Lower leg skin (tissue), 4 donors: Measurements from ENCODE around the gene LGI4. TPM values are rescaled to one million over a fixed set of nuclear protein-coding genes. Genes with fewer than 3 reads are reported as not detected.

ENCODE experiments used
- DNase-seq, 2 donors: peaks; one replicate each; pipeline ENCODE4 v3.0.0-alpha.2; 2019; ENCODE audit warnings: low spot score in 2 of 2
- H3K4me3 ChIP-seq: fragments of 200-600 bp; sonication (generic); 2 replicates; pipeline ENCODE4 v1.5.1; 2017; ENCODE audit warnings: mild to moderate bottlenecking, low read depth; ENCODE audit not compliant: poor library complexity, severe bottlenecking
- POLR2A ChIP-seq, 2 donors: fragments of 450-650 bp; IDR thresholded peaks; one replicate each; pipeline ENCODE4 v1.6.1; 2016 to 2017; ENCODE audit warnings: antibody characterized with exemption in 2 of 2, mild to moderate bottlenecking in 1 of 2, moderate library complexity in 1 of 2
- WGBS, 2 donors: methylation state at CpG; one replicate each; pipeline ENCODE4 v1.1.5; 2018; 5-methylcytosine and 5-hydroxymethylcytosine counted together
- intact Hi-C: fragments of 100-400 bp; cut with DNase I; formaldehyde crosslinking; loops from one replicate; pipeline ENCODE4 v1.15.0; 2023; ENCODE audit warnings: low total_unique reads
- total RNA-seq, 4 donors: library from RNA; depleted of rRNA; stranded (reverse); fragments of >200 nt; gene quantifications; one replicate each; pipeline ENCODE4 v1.1.0, GENCODE V29; 2016
- TF ChIP-seq, protein P1 (sequence below), 3 donors: fragments of 450-650 bp; IDR thresholded peaks; one replicate each; pipeline ENCODE4 v1.5.1; 2016; ENCODE audit warnings: antibody characterized with exemption in 3 of 3, mild to moderate bottlenecking in 3 of 3, moderate library complexity in 2 of 3

LGI4 gene
- total RNA-seq, 4 donors from 2014 or later = 4.3 to 19.4 (median 8.9) TPM

GRCh38 chr19:35159606-35160005 lies 24.7 kb upstream of the LGI4 start:
- intact Hi-C loops = no loop called here
- H3K4me3 ChIP-seq = no peak overlapping the region
- 88% methylated on average over 8 of the region's 8 CpGs for WGBS, 2 donors
- DNase-seq = no peak
- TF ChIP-seq, protein P1, sequence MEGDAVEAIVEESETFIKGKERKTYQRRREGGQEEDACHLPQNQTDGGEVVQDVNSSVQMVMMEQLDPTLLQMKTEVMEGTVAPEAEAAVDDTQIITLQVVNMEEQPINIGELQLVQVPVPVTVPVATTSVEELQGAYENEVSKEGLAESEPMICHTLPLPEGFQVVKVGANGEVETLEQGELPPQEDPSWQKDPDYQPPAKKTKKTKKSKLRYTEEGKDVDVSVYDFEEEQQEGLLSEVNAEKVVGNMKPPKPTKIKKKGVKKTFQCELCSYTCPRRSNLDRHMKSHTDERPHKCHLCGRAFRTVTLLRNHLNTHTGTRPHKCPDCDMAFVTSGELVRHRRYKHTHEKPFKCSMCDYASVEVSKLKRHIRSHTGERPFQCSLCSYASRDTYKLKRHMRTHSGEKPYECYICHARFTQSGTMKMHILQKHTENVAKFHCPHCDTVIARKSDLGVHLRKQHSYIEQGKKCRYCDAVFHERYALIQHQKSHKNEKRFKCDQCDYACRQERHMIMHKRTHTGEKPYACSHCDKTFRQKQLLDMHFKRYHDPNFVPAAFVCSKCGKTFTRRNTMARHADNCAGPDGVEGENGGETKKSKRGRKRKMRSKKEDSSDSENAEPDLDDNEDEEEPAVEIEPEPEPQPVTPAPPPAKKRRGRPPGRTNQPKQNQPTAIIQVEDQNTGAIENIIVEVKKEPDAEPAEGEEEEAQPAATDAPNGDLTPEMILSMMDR (IDR thresholded peaks at IDR 0.05) = no peak
- TF ChIP-seq POLR2A (IDR thresholded peaks at IDR 0.05) = no peak

DNA sequence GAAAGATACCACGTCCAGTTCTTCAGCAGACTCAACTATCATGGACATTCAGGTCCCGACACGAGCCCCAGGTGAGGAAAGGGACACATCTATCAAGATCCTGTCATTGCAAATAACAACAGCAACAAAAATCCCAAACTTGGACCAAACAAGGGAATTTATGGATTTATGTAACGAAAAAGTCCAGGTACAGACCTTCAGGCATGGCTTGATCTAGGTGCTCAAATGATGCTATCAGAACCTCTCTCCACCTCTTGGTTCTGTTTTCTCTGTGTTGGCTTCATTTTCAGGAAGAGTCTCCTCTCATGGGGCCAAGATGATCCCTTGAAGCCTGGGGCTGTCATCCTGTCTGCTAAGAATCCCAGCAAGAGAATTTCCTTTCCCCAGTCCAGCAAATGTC lies 22.6 kb upstream of the LGI4 start:
- WGBS, 2 donors = 95 to 98% methylated on average over 4 of the region's 4 CpGs
- no peak for DNase-seq
- no peak overlapping the region for H3K4me3 ChIP-seq
- TF ChIP-seq, protein P1 (IDR thresholded peaks at IDR 0.05) = no peak
- no peak for TF ChIP-seq POLR2A (IDR thresholded peaks at IDR 0.05)
- intact Hi-C loops = no loop called here

DNA sequence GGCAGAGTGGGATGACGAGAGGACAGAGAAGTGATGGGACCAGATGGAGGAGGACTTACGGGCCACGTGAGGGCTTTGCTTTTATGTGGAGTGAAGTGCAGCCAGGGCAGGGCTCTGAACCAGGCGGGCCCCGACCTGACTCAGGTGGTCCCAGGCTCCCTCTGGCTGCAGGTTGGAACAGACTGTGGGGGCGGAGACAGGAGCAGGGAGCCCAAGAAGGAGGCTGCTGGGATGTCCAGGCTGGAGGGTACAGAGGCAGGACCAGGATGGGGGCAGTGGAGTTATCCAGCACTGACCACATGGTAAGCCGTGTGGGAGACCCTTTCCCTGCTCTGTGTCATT lies 21.8 kb upstream of the LGI4 start:
- WGBS, 2 donors = 81 to 90% methylated on average over 7 of the region's 7 CpGs
- no peak overlapping the region for H3K4me3 ChIP-seq
- no peak for DNase-seq
- intact Hi-C loops = no loop called here
- TF ChIP-seq, protein P1 (IDR thresholded peaks at IDR 0.05) = no peak
- TF ChIP-seq POLR2A (IDR thresholded peaks at IDR 0.05) = no peak

DNA sequence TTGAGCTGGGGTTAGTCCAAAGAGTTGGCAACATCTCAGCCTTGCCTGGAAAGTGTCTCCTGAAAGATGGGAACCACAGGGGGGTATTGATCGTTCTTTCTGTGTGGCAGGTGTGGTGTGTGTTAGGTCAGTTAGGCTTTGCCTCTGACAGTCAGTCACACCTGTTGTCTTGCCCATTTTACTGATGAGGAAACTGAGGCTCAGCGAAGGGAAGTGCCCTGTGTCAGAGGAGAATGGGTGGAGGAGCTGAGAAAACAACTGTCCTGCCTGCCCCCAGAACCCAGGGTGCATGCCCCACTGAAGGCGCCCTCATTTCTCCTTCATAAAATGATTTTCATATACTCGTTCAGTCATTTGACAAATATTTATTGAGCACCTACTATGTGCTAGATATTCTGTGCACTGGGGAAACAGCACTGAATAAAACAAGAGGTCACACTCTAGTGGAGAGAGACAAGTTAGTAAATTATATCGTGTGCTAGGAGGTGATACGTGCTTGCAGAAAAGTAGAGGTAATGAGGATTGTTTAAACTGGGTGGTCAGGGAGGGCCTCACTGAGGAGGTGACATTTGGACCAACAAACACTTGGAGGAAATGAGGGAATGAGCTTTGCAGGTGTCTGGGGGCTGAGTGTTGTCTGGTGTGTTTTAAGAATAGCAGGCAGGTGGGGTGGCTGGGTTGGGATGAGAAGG lies 21.3 kb upstream of the LGI4 start:
- no peak for DNase-seq
- no peak overlapping the region for H3K4me3 ChIP-seq
- TF ChIP-seq, protein P1 (IDR thresholded peaks at IDR 0.05) = no peak
- no peak for TF ChIP-seq POLR2A (IDR thresholded peaks at IDR 0.05)
- 82 to 84% methylated on average over 6 of the region's 6 CpGs for WGBS, 2 donors
- intact Hi-C loops = no loop called here

- TF ChIP-seq, protein P1 (IDR thresholded peaks at IDR 0.05) = no peak
- TF ChIP-seq POLR2A (IDR thresholded peaks at IDR 0.05) = no peak
- DNase-seq = no peak
- intact Hi-C loops = no loop called here
- peak overlapping the region; percentile 49 for H3K4me3 ChIP-seq
- 10 to 11% methylated on average over 15 to 17 of the region's 17 CpGs for WGBS, 2 donors
Measured at GRCh38 chr19:35155441-35155840, 20.6 kb upstream of the LGI4 start.
